ENCODE measurements around the gene STK38.
A peak's percentile ranks its signal among the peaks of the same experiment; 100 is the strongest.

The STK38 gene

DNA sequence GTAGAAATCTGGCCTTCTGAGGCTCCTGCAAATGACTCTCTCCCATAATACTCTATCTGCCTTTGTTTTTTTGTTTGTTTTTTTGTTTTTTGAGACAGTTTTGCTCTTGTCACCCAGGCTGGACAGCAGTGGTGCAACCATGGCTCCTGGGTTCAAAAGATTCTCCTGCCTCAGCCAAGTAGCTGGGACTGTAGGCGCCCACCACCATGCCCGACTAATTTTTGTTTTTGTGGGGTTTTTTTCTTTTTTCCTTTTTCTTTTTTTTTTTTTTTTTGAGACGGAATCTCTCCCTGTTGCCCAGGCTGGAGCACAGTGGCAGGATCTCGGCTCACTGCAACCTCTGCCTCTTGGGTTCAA, 16.6 kb upstream of the STK38 start:
- no peak for DNase-seq (ENCODE audit: low spot score)

DNA sequence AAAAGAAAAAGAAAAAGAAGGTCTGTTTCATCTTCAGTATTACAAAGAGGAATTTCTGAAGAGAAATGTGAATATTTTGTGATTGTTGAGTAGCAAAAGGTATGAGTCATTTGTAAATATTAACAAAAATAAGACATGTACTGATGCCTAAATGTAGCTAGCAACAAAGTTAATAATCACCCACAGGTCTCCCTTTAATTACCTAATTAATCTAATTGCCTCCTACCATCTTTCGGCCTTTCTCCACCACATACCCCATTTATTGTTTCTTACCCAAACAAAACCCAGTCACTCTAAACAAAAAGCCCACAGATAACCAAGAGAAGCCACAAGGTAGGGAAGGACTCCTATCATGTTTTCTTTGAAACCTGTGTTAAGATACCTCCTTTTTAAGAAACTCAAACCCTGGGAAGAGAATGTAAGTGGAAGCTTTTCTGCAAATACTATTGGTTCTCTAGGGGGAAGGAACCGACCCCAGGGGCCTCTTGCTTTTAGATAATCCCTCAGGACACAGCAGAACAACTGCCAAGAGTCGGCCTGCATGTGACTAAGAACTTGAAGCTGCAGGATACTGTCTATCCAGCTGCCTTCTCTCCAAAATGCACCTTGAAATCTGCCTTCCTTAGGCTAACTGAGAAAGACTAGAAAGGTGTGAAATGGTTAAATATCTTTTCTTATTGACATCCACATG, 16.1 kb upstream of the STK38 start:
- no peak for DNase-seq (ENCODE audit: low spot score)

DNA sequence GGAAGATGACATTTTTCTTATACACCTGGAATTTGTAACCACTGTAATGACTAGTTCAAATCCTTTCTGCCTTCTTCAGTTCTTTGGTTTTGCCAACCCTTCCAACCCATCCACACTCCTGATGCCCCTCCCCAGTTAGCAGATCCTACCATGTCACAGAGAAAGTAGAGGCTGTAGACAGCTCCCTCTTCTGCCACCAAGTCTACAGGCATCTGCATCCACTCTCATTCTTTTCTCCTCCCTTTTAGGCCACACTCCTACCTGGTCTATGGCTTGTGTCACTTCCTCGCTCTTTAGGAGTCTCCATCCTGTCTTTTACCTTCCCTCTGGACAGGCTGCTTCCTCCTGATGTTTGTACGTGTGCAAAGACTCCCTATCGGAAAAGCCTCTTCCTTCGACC, 13.5 kb upstream of the STK38 start:
- DNase-seq (ENCODE audit: low spot score), result no peak

DNA sequence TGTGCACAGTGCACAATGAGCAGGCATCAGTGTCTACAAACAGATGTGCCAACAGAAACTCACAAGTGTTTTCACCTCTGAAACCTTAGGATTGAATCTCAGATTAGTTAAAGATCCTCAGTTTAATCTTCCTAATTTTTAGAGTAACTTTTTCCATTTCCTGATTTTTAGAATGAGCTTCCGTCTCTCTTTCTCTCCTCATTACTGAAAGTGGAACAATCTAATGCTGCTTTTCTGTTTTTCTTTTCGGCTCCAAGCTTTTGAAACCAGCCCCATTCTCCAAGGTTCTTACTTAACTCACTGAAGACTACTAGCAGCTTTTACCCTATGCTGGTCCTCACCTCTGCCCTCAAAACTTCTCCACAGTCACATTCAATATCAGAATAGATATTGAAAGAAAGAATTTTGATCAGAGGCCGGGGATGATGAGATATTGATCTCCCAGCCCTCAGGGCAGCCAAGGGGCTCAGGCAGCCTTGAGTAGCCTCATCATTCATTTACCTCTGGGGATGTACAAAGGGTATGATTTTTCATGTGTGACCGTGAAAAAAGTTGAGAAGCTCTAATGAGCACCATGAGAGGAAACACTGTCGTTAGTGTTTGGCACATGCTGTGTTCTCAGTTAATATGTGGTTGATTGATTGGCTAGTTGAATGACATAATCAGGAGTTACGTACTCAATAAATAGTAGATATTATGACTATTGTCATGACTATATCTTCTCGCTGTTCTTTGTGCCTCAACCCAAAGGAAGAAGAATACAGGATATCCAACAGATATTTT, 11.9 kb upstream of the STK38 start:
- DNase-seq (ENCODE audit: low spot score), result no peak

DNA sequence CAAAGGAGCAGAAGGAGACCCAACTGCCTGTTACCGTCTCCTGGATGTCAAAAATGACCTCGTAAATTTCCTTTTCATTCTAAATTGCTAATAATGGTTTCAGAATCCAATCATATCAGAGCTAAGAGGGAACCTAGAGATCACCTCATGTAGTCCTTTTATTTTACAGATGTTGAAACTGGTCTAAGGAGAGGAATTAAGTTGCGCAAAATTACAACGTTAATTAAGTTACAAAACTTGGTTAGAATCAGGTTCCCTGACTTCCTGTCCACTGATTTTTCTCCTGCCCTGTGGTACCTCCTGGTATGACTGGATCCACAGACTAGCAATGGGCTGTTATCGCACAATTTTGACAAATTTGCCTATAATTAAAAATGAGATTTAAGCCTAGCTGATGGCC, 9.0 kb upstream of the STK38 start:
- DNase-seq (ENCODE audit: low spot score), result no peak

DNA sequence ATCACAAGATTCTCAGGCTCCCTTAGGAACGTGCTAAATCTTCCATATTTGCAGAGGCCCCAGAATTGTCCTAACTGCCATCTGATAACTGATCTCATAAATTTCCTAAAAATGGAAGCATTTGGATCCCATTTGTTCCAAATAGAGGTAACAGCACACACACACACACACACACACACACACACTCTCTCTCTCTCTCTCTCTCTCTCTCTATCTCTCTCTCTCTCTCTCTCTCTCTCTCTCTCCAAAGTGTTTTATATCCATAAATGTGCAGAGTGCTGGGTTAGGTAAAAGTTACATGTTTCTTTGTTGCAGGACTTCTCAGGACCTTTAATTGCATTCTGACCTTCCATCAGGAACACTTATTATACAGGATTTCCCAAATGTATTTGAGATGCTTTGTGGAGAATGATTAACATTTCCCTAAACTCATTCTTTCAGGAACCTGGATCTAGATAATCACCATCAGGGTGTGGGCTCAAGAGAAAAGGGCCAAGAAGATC, 8.5 kb upstream of the STK38 start:
- DNase-seq (ENCODE audit: low spot score), result no peak

DNA sequence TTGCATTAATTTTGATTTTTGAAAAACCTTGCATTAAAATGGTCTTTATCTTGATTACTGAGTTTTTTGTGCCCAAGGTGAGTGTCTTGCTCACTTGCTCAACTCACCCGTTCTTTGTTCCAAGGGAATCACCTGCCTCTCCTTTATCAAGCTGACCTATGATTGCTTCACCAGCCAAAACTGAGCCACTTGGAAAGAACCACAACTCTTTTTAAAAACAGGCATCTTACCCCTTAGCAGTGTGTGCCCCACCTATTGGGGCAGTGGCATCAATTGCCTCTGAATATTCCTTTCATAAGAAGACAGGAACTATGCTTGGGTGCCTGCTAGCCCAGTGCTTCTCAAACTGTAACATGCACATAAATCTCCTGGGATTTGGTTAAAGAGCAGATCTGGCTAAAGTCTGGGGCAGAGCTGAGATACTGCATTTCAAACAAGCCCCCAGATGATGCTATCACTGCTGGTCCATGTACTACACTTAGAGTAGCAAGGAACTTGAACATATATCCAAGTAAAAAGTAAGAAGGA, 3.3 kb upstream of the STK38 start:
- DNase-seq (ENCODE audit: low spot score), result no peak

DNA sequence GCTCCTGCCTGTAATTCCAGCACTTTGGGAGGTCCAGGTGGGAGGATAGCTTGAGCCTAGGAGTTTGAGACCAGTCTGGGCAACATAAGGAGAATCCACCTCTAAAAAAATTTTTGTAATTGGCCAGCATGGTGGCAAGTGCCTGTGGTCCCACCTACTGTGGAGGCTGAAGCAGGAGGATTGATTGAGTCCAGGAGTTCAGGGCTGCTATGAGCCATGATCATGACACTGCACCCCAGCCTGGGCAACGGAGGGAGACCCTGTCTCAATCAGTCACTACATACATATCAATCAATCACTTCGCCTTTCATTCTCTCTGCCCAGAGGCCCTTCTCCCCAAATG, 1.1 kb upstream of the STK38 start:
- no peak for DNase-seq (ENCODE audit: low spot score)

DNA sequence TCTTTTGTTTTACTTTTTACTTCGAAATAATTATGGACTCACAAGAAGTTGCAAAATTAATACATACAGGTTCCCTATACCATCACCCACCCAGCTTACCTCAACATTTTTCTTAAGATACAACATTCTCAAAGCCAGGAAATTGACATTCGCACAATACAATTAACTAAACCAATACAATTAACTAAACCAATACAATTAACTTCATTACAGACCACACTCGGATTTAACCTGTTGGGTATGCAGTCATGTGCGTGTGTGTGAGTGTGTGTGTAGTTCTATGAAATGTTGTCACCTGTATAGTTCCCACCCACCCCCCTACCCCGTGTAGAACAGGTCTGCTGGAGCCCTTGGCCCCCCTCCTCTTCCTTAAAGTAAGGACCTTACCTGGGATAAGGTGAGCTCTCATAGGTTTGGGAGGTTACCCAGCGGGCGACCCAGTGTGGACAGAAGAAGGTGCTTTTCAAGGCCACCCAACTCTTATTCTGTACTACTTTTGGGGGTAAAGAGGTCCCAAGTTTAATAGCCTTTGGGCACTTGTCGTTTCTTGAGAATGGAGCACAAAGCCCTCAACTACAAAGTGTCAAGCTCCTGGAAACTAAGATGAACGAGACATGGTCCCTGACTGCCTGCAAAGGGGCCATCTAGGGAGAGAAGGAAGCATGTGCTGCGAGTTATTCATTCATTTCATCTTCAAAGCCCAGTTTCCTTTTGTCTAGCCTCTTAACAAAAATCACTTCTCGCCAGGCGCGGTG, 544 bp upstream of the STK38 start:
- no peak for DNase-seq (ENCODE audit: low spot score)

DNA sequence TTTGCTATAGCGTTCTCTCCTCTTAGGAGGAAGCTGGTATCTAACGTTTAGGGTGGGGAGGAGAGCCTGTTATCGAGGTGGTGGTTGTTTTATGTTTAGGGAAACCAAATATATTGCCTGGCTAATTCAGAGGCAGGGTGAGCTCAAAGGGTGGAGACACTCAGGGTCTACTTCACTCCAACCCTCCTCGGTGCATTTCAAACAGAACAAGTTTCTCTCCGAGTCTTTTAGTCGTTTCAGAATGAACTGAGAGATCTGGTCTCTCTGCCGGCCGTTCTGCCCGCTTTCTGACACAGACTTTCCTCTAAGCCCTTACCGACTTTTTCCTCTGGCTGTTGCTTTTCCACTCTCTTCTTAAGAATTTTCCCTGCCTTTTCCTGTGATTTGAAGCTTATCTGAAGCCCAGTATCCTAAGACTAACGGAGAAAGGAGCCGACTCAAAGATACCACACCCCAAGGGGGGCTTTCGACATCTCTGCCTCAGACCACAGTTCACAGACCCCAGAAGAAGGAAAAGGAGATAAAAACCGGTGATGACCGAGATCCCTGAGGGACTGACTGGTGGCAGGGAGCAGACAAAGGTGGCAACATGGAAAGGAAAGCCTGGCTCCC, 865 bp downstream of the STK38 start:
- peak; percentile 30 for DNase-seq (ENCODE audit: low spot score)

DNA sequence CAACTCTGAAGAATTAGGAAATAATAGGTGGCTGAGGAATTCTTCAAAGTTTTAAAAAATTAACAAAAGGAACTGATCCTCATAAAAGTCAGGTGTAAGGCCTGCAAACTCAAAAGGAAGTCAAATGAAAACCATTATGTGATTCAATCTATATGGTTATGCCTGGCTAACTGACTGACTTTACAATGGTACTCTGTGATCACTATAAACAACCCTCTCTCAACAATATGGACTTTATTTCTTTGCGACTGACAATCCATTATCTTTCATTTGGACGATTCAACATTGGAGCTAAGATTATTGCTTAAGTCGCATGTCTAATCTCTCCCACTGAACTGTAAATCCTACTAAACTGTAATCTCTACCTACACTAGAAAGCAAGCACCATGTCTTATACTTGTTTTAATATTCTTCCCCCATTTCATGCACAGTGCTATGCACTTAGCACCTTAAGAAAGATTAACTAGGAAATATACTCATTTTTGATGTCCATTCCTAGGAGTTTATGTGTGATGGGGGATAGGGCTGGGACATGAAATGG, 1.4 kb downstream of the STK38 start:
- peak; percentile 13 for DNase-seq (ENCODE audit: low spot score)

DNA sequence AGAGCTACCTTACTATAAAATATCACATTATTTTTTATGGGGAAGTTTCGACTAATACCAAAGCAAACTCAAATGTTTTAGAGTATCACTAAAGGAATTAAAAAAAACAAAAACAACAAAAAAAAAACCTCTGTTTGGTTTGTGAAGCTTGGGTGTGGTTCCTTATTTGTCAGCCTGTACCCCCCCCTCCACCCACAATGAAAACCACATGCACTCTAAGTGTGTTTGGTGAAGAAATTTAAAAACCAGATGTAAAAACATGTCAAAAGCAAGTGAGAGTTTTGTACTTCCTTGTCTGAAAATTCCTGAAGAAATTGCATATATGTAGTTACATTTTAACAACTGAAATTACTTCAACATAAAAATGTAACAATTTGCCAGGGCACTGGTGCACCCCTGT, 3.1 kb downstream of the STK38 start:
- DNase-seq (ENCODE audit: low spot score), result no peak

DNA sequence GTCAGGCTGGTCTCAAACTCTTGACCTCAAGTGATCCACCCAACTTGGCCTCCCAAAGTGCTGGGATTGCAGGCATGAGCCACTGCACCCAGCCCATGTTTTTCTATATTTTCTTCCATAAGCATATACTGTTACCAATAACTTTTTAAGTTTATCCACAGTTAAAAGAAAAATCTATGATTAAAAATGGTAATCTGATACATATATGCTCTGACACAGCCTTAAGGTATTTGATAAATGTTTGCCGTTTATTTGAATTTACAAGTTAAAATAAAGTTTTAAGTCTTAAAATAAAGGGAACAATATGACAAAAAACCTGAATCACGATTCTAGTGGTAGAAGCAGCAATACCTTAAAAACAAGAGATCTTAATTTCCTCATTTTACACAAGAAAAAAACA, 5.2 kb downstream of the STK38 start:
- no peak for DNase-seq (ENCODE audit: low spot score)

DNA sequence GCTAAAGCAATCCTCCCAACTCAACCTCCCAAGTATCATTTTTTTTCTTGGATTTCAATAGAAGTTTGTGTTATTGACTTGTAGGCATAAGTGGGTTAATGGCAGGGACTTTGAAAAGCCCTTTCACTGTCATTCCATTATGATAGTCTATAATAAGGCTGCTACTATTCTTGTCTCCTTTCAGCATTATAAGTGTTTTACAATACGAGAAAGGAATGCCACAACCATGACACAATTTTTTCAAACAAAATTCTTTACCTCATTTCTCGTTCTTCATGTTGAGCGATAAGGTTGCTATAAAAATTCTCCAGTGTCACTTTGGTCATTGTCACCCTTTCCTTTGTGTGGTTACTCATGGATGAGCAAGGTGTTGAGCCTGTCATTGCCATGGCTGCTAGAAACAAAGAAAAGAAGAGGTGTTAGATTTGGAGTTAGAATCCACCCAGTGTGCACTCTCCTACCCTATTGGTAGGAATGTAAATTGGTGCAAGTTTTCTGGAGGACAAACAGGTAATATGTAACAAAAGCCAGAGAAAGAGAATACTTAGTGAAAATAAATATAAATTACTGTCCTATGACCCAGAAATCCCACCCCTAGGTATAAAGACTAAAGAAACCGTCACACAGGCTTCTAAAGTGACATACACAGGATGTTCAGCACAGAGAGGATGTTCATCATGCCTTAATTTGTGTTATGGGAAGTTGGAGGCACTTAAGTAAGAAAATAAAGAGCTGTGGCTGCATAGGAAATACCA, 7.3 kb downstream of the STK38 start:
- peak; percentile 12 for DNase-seq (ENCODE audit: low spot score)

DNA sequence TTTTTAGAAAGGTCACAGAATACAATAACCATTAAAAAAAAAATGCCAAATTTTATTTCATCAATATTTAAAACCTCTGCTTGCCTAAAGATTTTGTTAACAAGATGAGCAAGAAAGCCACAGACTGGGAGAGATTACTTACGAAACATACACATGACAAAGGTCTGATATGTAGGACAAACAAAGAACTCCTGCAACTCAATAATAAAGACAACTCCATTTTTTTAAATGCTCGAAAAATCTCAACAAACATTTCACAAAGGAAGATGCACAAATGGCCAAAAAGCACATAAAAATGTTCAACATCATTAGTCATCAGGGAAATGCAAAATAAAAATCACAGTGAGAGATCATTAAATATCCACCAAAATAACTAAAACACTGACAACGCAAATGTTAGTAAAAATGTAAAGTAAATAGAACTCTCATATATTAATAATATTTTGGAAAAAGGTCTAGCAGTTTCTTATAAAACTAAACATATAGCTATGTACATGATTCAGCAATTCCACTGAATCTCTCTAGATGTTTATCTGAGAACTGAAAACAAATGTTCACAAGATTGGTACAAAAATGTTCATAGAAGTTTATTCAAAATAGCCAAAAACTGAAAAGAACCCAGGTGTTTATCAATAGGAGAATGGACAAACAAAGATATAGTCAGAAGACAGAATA, 10.3 kb downstream of the STK38 start:
- DNase-seq (ENCODE audit: low spot score), result no peak

DNA sequence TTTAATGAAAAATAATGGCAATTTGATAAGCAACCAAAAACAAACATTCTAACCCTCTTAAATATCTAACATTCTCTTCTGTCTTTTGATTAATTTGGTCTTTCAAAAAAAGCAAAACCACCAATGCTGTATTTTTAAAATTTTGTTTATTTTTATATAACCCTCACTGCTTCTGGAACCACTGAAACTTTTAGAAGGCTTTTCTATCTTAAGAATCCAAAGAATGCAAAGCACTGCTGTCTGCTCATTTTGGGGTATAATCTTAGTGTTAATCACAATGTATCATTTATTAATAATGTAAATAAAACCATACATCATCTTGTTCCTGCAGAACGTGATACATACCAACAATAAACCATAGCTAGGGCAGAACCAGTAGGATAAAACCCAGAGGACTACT, 14.0 kb downstream of the STK38 start:
- DNase-seq (ENCODE audit: low spot score), result no peak

DNA sequence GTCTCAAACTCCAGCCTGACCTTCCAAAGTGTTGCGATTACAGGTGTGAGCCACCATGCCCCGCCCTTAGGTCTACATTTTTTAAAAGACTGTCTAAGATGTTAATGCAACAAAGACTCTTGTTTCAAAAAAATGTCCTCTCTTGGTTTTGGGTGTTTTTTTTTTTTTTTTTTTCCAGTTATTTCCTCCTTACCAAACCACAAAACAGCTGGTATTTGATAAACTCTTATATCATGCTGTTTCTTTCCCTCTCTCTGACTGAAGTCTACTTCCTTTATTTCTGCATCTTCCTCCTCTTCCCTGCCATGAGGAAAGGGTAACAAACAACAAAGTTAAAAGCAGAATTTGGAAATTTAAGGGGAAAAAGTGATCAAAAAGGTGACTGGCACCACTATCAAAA, 21.2 kb downstream of the STK38 start:
- DNase-seq (ENCODE audit: low spot score), result no peak

DNA sequence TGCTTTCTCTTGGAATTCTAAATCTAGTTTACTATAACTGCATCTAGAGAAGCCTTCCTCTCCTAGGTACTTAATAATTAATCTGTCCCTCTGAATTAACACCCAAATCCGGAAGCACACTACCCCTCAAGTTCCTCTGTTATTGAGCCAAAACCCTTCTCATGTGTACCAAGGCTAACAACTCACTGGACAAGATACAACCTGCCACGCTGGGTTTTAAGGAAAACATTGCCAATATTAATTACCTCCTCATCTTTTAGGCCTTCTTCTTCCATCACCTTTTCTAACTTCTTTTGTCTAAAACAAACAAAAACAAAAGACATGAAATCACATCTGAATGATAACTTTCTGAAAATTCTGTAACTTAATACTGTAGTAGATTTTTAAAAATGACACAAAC, 21.9 kb downstream of the STK38 start:
- no peak for DNase-seq (ENCODE audit: low spot score)

DNA sequence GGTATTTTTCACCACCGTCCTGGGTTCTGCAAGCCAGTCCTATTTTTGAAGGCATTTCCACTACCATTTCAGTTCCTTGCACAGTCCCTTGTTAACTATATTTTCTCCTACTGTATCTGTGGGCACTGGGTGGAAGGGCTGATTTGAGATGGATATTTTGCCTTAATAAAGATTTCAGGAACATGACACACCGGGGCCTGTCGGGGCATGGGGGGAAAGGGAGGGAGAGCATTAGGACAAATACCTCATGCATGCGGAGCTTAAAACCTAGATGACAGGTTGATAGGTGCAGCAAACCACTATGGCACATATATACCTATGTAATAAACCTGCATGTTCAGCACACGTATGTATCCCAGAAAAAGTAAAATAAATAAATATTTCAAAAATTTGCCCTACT, 22.4 kb downstream of the STK38 start:
- DNase-seq (ENCODE audit: low spot score), result no peak

DNA sequence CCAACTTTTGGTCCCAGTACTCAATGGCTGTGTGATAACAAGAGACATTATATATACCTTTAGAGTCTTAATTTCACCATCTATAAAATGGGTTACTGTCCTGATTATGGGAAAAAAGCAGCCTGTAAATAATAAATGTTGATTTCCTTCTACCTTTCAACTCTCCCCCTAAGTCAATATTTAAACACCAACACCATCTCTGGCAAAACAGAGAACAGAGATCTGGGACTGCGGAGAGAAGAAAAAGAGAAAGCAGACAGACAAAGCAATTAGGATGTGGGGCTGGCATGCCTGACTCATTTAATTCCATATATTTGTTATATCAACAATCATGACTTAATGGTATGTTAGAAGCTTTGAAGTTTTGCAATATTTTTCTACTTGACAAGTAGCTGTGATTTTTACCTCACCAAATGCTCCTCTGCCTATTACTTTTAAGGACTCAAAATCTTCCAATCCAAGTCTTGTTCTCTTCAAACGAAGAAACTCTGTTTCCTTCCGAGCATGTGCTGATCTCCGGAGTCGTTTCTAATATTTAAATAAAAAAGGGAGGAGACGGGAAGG, 23.3 kb downstream of the STK38 start:
- DNase-seq (ENCODE audit: low spot score), result no peak

DNA sequence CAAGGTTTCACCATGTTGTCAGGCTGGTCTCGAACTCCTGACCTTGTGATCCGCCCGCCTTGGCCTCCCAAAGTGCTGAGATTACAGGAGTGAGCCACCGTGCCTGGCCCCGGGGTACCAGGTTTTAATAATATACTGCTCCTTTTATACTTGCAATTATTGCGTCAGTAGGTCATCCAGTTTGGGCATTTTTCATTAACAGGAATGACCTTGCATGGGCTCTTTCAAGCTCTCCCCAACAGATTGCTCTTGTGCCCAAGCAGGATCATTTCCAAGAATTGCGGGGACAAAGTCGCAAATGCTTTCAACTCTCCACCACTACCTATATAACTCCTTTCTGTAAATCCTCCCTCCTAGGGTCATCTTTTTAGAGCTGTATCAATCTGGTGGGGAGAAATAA, 23.8 kb downstream of the STK38 start:
- DNase-seq (ENCODE audit: low spot score), result no peak

All from kidney capillary endothelial cell (primary cell).